Progenitor cell of endocrine pancreas (in vitro differentiated cells): ENCODE data around the gene UVRAG. TPM values are rescaled to one million over a fixed set of nuclear protein-coding genes. Genes with fewer than 3 reads are reported as not detected.

Experiments
- DNase-seq: peaks from one replicate; pipeline ENCODE4 v3.0.0; 2021; ENCODE audit warnings: low spot score; ENCODE audit not compliant: unreplicated experiment
- H3K27ac Mint-ChIP-seq: 2 replicates; pipeline ENCODE4 v1.8.0; 2021; ENCODE audit warnings: mild to moderate bottlenecking, moderate library complexity, mixed read lengths
- H3K27me3 Mint-ChIP-seq: 2 replicates; pipeline ENCODE4 v1.8.0; 2021; ENCODE audit warnings: mixed read lengths
- H3K36me3 Mint-ChIP-seq: 2 replicates; pipeline ENCODE4 v1.8.0; 2022; ENCODE audit warnings: mixed read lengths; ENCODE audit not compliant: insufficient read depth
- H3K4me1 Mint-ChIP-seq: 2 replicates; pipeline ENCODE4 v1.8.0; 2021; ENCODE audit warnings: low read depth, mixed read lengths
- H3K4me3 Mint-ChIP-seq: 2 replicates; pipeline ENCODE4 v1.8.0; 2021; ENCODE audit warnings: low read depth, mild to moderate bottlenecking, moderate library complexity, mixed read lengths
- H3K9me3 Mint-ChIP-seq: 2 replicates; pipeline ENCODE4 v1.8.0; 2021; ENCODE audit warnings: low read depth, mixed read lengths
- total RNA-seq: library from RNA; stranded (reverse); gene quantifications from 2 replicates; pipeline ENCODE4 v1.2.1, GENCODE V29; 2021
- TF ChIP-seq, protein P1 (sequence below): fragments of 200-600 bp; sonication (generic); IDR thresholded peaks from one replicate; pipeline ENCODE4 v1.5.0; 2021; ENCODE audit warnings: antibody characterized with exemption, mild to moderate bottlenecking; ENCODE audit not compliant: unreplicated experiment

UVRAG gene
- total RNA-seq, 1 donor from 2014 or later = 25.7 TPM

- Mint-ChIP-seq H3K27me3 (no peaks in the 10 kb centered on the region), H3K4me1 (peaks cover 3% of the 10 kb centered on the region), H3K4me3 (no peak overlapping the region), H3K9me3 (no peaks in the 10 kb centered on the region), H3K27ac (no peak overlapping the region), H3K36me3 (peaks cover 14% of the 10 kb centered on the region)
- no peak for DNase-seq
- TF ChIP-seq, protein P1, sequence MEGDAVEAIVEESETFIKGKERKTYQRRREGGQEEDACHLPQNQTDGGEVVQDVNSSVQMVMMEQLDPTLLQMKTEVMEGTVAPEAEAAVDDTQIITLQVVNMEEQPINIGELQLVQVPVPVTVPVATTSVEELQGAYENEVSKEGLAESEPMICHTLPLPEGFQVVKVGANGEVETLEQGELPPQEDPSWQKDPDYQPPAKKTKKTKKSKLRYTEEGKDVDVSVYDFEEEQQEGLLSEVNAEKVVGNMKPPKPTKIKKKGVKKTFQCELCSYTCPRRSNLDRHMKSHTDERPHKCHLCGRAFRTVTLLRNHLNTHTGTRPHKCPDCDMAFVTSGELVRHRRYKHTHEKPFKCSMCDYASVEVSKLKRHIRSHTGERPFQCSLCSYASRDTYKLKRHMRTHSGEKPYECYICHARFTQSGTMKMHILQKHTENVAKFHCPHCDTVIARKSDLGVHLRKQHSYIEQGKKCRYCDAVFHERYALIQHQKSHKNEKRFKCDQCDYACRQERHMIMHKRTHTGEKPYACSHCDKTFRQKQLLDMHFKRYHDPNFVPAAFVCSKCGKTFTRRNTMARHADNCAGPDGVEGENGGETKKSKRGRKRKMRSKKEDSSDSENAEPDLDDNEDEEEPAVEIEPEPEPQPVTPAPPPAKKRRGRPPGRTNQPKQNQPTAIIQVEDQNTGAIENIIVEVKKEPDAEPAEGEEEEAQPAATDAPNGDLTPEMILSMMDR = no peak
Measured at GRCh38 chr11:75893251-75893650, 78.2 kb downstream of the UVRAG start.

GRCh38 chr11:75894036-75894585 lies 79.1 kb downstream of the UVRAG start:
- no peak overlapping the region for H3K27ac Mint-ChIP-seq
- H3K4me3 Mint-ChIP-seq = no peak overlapping the region
- H3K4me1 Mint-ChIP-seq = no peaks in the 10 kb centered on the region
- no peaks in the 10 kb centered on the region for H3K27me3 Mint-ChIP-seq
- TF ChIP-seq, protein P1 = no peak
- DNase-seq = no peak
- no peaks in the 10 kb centered on the region for H3K9me3 Mint-ChIP-seq
- peaks cover 14% of the 10 kb centered on the region for H3K36me3 Mint-ChIP-seq

DNA sequence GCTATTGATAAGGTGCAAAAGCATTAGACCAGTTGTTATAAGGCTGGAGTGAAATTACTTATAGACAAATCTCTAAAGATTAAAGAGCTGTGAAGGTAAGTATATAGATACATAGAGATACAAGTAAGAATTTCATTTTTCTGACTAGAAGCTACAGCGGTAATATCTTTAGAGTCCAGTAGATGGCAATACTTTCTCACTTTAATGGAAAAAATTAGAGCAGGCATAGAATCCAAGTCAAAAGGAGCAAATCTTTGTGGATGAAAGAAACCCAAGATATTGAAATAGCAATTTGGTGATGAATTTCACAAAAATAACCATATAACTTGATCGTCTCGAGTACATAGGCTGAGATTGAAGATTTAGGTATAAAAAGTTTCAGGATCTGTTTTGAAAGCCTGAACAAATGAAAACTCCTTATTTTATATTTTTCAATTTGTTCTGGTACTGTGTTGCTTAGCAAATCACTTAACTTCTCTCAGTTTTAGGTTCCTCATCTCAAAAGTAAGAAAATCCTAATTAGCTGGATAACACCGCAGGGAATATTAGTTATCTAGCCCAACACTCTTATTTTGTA lies 81.9 kb downstream of the UVRAG start:
- no peak for DNase-seq
- TF ChIP-seq, protein P1 = peak; percentile 80
- peaks cover 8% of the 10 kb centered on the region for H3K36me3 Mint-ChIP-seq
- H3K4me3 Mint-ChIP-seq = no peak overlapping the region
- no peaks in the 10 kb centered on the region for H3K4me1 Mint-ChIP-seq
- H3K27me3 Mint-ChIP-seq = no peaks in the 10 kb centered on the region
- H3K9me3 Mint-ChIP-seq = no peaks in the 10 kb centered on the region
- no peak overlapping the region for H3K27ac Mint-ChIP-seq

GRCh38 chr11:75898871-75899270 lies 83.9 kb downstream of the UVRAG start:
- H3K27me3 Mint-ChIP-seq = no peaks in the 10 kb centered on the region
- no peaks in the 10 kb centered on the region for H3K36me3 Mint-ChIP-seq
- H3K4me3 Mint-ChIP-seq = no peak overlapping the region
- no peaks in the 10 kb centered on the region for H3K4me1 Mint-ChIP-seq
- no peak overlapping the region for H3K27ac Mint-ChIP-seq
- H3K9me3 Mint-ChIP-seq = no peaks in the 10 kb centered on the region
- DNase-seq = no peak
- TF ChIP-seq, protein P1 = no peak

- no peaks in the 10 kb centered on the region for H3K36me3 Mint-ChIP-seq
- H3K27ac Mint-ChIP-seq = no peak overlapping the region
- H3K9me3 Mint-ChIP-seq = no peaks in the 10 kb centered on the region
- no peak for DNase-seq
- no peaks in the 10 kb centered on the region for H3K4me1 Mint-ChIP-seq
- TF ChIP-seq, protein P1 = no peak
- H3K4me3 Mint-ChIP-seq = no peak overlapping the region
- H3K27me3 Mint-ChIP-seq = no peaks in the 10 kb centered on the region
Measured at GRCh38 chr11:75899806-75900205, 84.8 kb downstream of the UVRAG start.
